HepG2 (cell line): Measurements from ENCODE around the gene ABHD18. TPM values are rescaled to one million over a fixed set of nuclear protein-coding genes. Genes with fewer than 3 reads are reported as not detected.

Experiments
- CAMTA2 ChIP-seq: sonication (generic); formaldehyde crosslinking; IDR thresholded peaks from 2 replicates; pipeline ENCODE4 v1.4.0; 2020; ENCODE audit warnings: mild to moderate bottlenecking, missing genetic modification reagents, borderline replicate concordance
- CREM ChIP-seq, 2 experiments: sonication (generic) in 1 of 2; formaldehyde crosslinking in 1 of 2; IDR thresholded peaks; 2 replicates each; pipeline versions ENCODE4 v1.4.0 to v1.6.1; 2016 to 2020; ENCODE audit warnings: antibody characterized with exemption in 1 of 2, mild to moderate bottlenecking in 1 of 2, missing genetic modification reagents in 1 of 2
- DDIT3 ChIP-seq: sonication (generic); formaldehyde crosslinking; IDR thresholded peaks from 2 replicates; pipeline ENCODE4 v1.4.0; 2020; ENCODE audit warnings: mild to moderate bottlenecking, missing genetic modification reagents
- DZIP1 ChIP-seq: sonication (generic); formaldehyde crosslinking; IDR thresholded peaks from 2 replicates; pipeline ENCODE4 v1.5.0; 2020; ENCODE audit warnings: mild to moderate bottlenecking, missing genetic modification reagents
- GFI1 ChIP-seq: sonication (generic); formaldehyde crosslinking; IDR thresholded peaks from 2 replicates; pipeline ENCODE4 v1.5.0; 2020; ENCODE audit warnings: missing genetic modification reagents, mild to moderate bottlenecking, borderline replicate concordance
- IRX3 ChIP-seq: sonication (generic); formaldehyde crosslinking; IDR thresholded peaks from 2 replicates; pipeline ENCODE4 v1.8.1; 2023; ENCODE audit warnings: mild to moderate bottlenecking, low read depth, missing genetic modification reagents, borderline replicate concordance
- MBD4 ChIP-seq: IDR thresholded peaks from 2 replicates; pipeline ENCODE4 v1.6.1; 2012; ENCODE audit warnings: low read length, inconsistent platforms, borderline replicate concordance
- MBNL3 ChIP-seq: fragments of 250-450 bp; sonication (Bioruptor Pico); conservative IDR thresholded peaks from 2 replicates; pipeline ENCODE4 v1.8.0; 2022; ENCODE audit warnings: mild to moderate bottlenecking, inconsistent platforms
- MED8 ChIP-seq: sonication (generic); formaldehyde crosslinking; IDR thresholded peaks from 2 replicates; pipeline ENCODE4 v1.8.1; 2023; ENCODE audit warnings: mild to moderate bottlenecking, missing genetic modification reagents; ENCODE audit not compliant: insufficient replicate concordance
- MEF2D ChIP-seq: sonication (generic); formaldehyde crosslinking; IDR thresholded peaks from 2 replicates; pipeline ENCODE4 v1.5.1; 2020; ENCODE audit warnings: mild to moderate bottlenecking, missing genetic modification reagents
- MIER2 ChIP-seq: IDR thresholded peaks from 2 replicates; pipeline ENCODE4 v1.6.1; 2016; ENCODE audit warnings: missing biosample characterization, missing genetic modification reagents
- RBFOX2 ChIP-seq: fragments of 200-400 bp; formaldehyde crosslinking; IDR thresholded peaks from 2 replicates; pipeline ENCODE4 v1.6.1; 2017; ENCODE audit warnings: low read depth, mild to moderate bottlenecking, low read length
- RNF2 ChIP-seq: fragments of 450-650 bp; conservative IDR thresholded peaks from 2 replicates; pipeline ENCODE4 v1.6.1; 2016; ENCODE audit warnings: low read depth
- SNAPC2 ChIP-seq: sonication (generic); formaldehyde crosslinking; IDR thresholded peaks from 2 replicates; pipeline ENCODE4 v1.8.1; 2022; ENCODE audit warnings: mild to moderate bottlenecking, missing genetic modification reagents
- ZNF143 ChIP-seq: sonication (generic); formaldehyde crosslinking; IDR thresholded peaks from 2 replicates; pipeline ENCODE4 v1.4.0; 2020; ENCODE audit warnings: missing genetic modification reagents
- ZNF567 ChIP-seq: sonication (generic); formaldehyde crosslinking; IDR thresholded peaks from 2 replicates; pipeline ENCODE4 v1.8.1; 2023; ENCODE audit warnings: mild to moderate bottlenecking, missing genetic modification reagents, borderline replicate concordance
- ZNF605 ChIP-seq: sonication (generic); formaldehyde crosslinking; IDR thresholded peaks from 2 replicates; pipeline ENCODE4 v1.8.0; 2022; ENCODE audit warnings: mild to moderate bottlenecking, missing genetic modification reagents
- ZNF644 ChIP-seq: IDR thresholded peaks from 2 replicates; pipeline ENCODE4 v1.6.1; 2016; ENCODE audit warnings: low read depth
- ZNF678 ChIP-seq: sonication (generic); formaldehyde crosslinking; IDR thresholded peaks from 2 replicates; pipeline ENCODE4 v1.4.0; 2020; ENCODE audit warnings: mild to moderate bottlenecking, missing genetic modification reagents
- ZNF703 ChIP-seq: sonication (generic); formaldehyde crosslinking; IDR thresholded peaks from 2 replicates; pipeline ENCODE4 v1.5.1; 2020; ENCODE audit warnings: missing genetic modification reagents, mild to moderate bottlenecking, moderate library complexity, borderline replicate concordance
- ZNF724P ChIP-seq: sonication (generic); formaldehyde crosslinking; IDR thresholded peaks from 2 replicates; pipeline ENCODE4 v1.8.0; 2022; ENCODE audit warnings: missing genetic modification reagents, borderline replicate concordance
- ZNF766 ChIP-seq: sonication (generic); formaldehyde crosslinking; IDR thresholded peaks from 2 replicates; pipeline ENCODE4 v1.5.0; 2020; ENCODE audit warnings: missing genetic modification reagents, borderline replicate concordance
- ZSCAN9 ChIP-seq: IDR thresholded peaks from 2 replicates; pipeline ENCODE4 v1.6.1; 2016; ENCODE audit warnings: borderline replicate concordance
- polyA plus RNA-seq, 8 experiments: library from polyadenylated mRNA; depleted of rRNA in 3 of 8; stranded (reverse) in 7 of 8; unstranded in 1 of 8; fragments of >200 nt; fragmentation: Illumina TruSeq in 4 of 8; extraction: Trizol in 4 of 8; gene quantifications; 2 replicates each; pipeline versions ENCODE4 v1.2.1 to v1.2.3, GENCODE V29; 2011 to 2016; ENCODE audit warnings: low read depth in 4 of 8, missing spikeins in 1 of 8, mixed read lengths in 1 of 8; ENCODE audit not compliant: insufficient read depth in 1 of 8
- total RNA-seq, 5 experiments: library from RNA; depleted of rRNA; stranded (reverse); fragments of >200 nt; fragmentation: Illumina TruSeq; extraction: Trizol; gene quantifications; 2 replicates each; pipeline ENCODE4 v1.2.3, GENCODE V29; 2016; ENCODE audit warnings: low read depth in 1 of 5
- TF ChIP-seq, protein P1 (sequence below): sonication (generic); formaldehyde crosslinking; IDR thresholded peaks from 2 replicates; pipeline ENCODE4 v1.4.0; 2020; ENCODE audit warnings: missing genetic modification reagents, mild to moderate bottlenecking, borderline replicate concordance

ABHD18 gene
- total and polyA plus RNA-seq, 2 of the 13 experiments (the other 11 are each of a cell fraction or from before 2014, with no cell fraction given): 5.5 to 16.3 TPM

DNA sequence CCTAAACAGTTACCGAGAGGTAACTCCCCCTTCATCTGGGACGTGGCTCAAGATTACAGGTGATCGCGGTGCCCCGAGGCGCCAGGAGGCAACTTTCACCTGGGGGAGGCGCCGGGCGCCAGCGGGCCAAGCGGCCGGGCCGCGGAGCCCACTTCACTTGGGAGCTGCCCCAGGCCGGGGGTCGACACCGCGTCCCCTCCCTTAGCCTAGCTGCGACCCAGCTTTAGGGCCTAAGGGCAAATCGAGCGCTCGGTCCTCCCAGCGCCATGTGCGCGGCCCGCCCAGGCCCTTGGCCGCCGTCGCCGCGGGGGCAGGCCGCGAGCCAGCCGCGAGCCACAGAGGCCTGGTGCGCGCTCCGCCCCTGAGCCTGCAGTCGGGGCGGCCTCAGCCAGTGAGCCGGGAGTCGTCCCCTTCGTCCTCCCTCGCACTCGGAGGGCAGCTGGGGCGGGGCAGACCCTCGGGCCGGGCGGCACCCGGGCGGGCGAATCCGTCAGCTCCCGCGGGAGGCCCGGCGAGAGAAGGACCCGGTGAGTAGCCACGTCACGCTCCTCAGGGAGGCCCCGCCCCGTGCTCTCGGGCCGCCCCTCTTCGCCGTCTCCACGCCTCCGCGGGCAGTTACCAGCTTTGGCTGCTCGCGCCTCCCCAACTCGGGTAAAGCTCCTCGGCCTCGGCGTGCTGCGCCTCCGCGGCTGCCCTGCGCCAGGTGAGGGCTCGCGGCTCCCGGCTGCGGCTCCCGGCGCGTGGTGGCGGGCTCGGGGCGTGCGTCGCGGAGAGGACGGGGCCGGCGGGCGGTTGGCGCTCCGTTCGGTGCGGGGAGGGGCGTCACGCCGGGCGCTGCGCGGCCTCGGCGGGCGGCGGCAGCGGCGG lies 95.7 kb downstream of the ABHD18 start, which contains the start of gene LARP1B (continued):
- TF ChIP-seq, protein P1, sequence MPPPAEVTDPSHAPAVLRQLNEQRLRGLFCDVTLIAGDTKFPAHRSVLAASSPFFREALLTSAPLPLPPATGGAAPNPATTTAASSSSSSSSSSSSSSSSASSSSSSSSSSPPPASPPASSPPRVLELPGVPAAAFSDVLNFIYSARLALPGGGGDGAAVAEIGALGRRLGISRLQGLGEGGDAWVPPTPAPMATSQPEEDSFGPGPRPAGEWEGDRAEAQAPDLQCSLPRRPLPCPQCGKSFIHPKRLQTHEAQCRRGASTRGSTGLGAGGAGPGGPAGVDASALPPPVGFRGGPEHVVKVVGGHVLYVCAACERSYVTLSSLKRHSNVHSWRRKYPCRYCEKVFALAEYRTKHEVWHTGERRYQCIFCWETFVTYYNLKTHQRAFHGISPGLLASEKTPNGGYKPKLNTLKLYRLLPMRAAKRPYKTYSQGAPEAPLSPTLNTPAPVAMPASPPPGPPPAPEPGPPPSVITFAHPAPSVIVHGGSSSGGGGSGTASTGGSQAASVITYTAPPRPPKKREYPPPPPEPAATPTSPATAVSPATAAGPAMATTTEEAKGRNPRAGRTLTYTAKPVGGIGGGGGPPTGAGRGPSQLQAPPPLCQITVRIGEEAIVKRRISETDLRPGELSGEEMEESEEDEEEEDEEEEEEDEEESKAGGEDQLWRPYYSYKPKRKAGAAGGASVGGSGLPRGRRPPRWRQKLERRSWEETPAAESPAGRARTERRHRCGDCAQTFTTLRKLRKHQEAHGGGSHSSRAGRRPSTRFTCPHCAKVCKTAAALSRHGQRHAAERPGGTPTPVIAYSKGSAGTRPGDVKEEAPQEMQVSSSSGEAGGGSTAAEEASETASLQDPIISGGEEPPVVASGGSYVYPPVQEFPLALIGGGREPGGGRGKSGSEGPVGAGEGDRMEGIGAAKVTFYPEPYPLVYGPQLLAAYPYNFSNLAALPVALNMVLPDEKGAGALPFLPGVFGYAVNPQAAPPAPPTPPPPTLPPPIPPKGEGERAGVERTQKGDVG (CRISPR knock-in tag): no peak; the same call in 1 of the 2 replicates
- TF ChIP-seq ZNF143 (CRISPR knock-in tag) (no peak), DDIT3 (CRISPR knock-in tag) (no peak), MIER2 (no peak), ZNF644 (CRISPR knock-in tag) (no peak), ZNF567 (peak; percentile 88; the same call in 1 of the 2 replicates), MBNL3 (CRISPR knock-in tag) (no peak), ZNF766 (CRISPR knock-in tag) (peak; percentile 97; the same call in 1 of the 2 replicates), GFI1 (CRISPR knock-in tag) (no peak), ZNF678 (CRISPR knock-in tag) (0 out of 2 replicates have a peak, but pooled peaks have one; percentile 43), ZNF724P (CRISPR knock-in tag) (0 out of 2 replicates have a peak, but pooled peaks have one; percentile 57), CREM (IDR thresholded peaks at IDR 0.05) (no peak), CREM (CRISPR knock-in tag; IDR thresholded peaks at IDR 0.05) (no peak), RBFOX2 (peak; percentile 97), MBD4 (no peak), IRX3 (CRISPR knock-in tag) (peak; percentile 93; the same call in 1 of the 2 replicates), CAMTA2 (CRISPR knock-in tag) (no peak), ZNF605 (peak; percentile 51; the same call in 1 of the 2 replicates), ZNF703 (CRISPR knock-in tag) (no peak; the same call in 1 of the 2 replicates), MEF2D (CRISPR knock-in tag) (no peak), SNAPC2 (CRISPR knock-in tag) (0 out of 2 replicates have a peak, but pooled peaks have one; percentile 27), ZSCAN9 (peak; percentile 46; the same call in 1 of the 2 replicates), RNF2 (peak; percentile 94), DZIP1 (CRISPR knock-in tag) (peak; percentile 30), MED8 (CRISPR knock-in tag) (no peak)
